H1 (cell line): ENCODE data around the gene PI16. TPM values are rescaled to one million over a fixed set of nuclear protein-coding genes. Genes with fewer than 3 reads are reported as not detected.

ENCODE experiments used
- CTCF ChIA-PET: fragments of 300-600 bp; sonication (Branson Sonifier 250); formaldehyde crosslinking; loops from one replicate; lab custom pipeline; 2021; ENCODE audit not compliant: partially characterized antibody; lab: Charles Lee
- POLR2A ChIA-PET: fragments of 300-600 bp; sonication (Branson Sonifier 250); formaldehyde crosslinking; loops from one replicate; lab custom pipeline; 2021; ENCODE audit warnings: inconsistent platforms; ENCODE audit not compliant: partially characterized antibody; lab: Charles Lee
- DNase-seq, 2 experiments: peaks; one replicate each; pipeline versions ENCODE4 v3.0.0 to v3.0.0-alpha.2; 2010 to 2022; ENCODE audit warnings: low spot score in 2 of 2, low read depth in 1 of 2, mixed read lengths in 1 of 2
- FAIRE-seq: peaks from 2 replicates; lab custom pipeline; 2011; peaks lifted over from hg19 to GRCh38; lab: Jason Lieb, UNC
- H2AFZ ChIP-seq: 2 replicates; pipeline ENCODE4 v1.8.1; 2012; ENCODE audit warnings: low read length, inconsistent platforms
- H2AK5ac ChIP-seq: 2 replicates; pipeline ENCODE4 v1.6.1; 2013; ENCODE audit warnings: low read depth, low read length
- H2BK120ac ChIP-seq: replicated peaks from 2 replicates; pipeline ENCODE3; 2013; ENCODE audit warnings: low read depth, low read length, inconsistent platforms
- H2BK12ac ChIP-seq: 2 replicates; pipeline ENCODE4 v1.6.1; 2013; ENCODE audit warnings: low read depth, low read length
- H2BK15ac ChIP-seq: 2 replicates; pipeline ENCODE4 v1.6.1; 2013; ENCODE audit warnings: low read length
- H2BK20ac ChIP-seq: 2 replicates; pipeline ENCODE4 v1.6.1; 2013; ENCODE audit warnings: low read length
- H2BK5ac ChIP-seq: 2 replicates; pipeline ENCODE4 v1.6.1; 2013; ENCODE audit warnings: low read depth, low read length
- H3K14ac ChIP-seq: 2 replicates; pipeline ENCODE4 v1.6.1; 2013; ENCODE audit warnings: inconsistent platforms; ENCODE audit not compliant: insufficient read length
- H3K18ac ChIP-seq: 2 replicates; pipeline ENCODE4 v1.6.1; 2013; ENCODE audit warnings: low read length; ENCODE audit errors: extremely low read depth
- H3K23ac ChIP-seq: 2 replicates; pipeline ENCODE4 v1.6.1; 2013; ENCODE audit warnings: inconsistent platforms; ENCODE audit not compliant: insufficient read length
- H3K23me2 ChIP-seq: 2 replicates; pipeline ENCODE4 v1.6.1; 2013; ENCODE audit warnings: low read depth, low read length
- H3K27ac ChIP-seq: 2 replicates; pipeline ENCODE4 v1.6.1; 2011; ENCODE audit warnings: low read depth, low read length, inconsistent platforms
- H3K27me3 ChIP-seq, 4 experiments: replicated peaks in 1 of 4; 1 replicate in 1 of 4; 2 replicates in 3 of 4; pipeline versions ENCODE4 v1.6.1 to v1.8.1; 2011 to 2013; ENCODE audit warnings: low read length in 3 of 4, mild to moderate bottlenecking in 3 of 4, inconsistent platforms in 2 of 4, mixed read lengths in 2 of 4, moderate library complexity in 1 of 4; ENCODE audit not compliant: control insufficient read depth in 3 of 4, insufficient read depth in 3 of 4; ENCODE audit errors: extremely low read depth in 1 of 4
- H3K36me3 ChIP-seq, 4 experiments: 2 replicates each; pipeline versions ENCODE4 v1.6.1 to v1.8.1; 2011 to 2013; ENCODE audit warnings: mild to moderate bottlenecking in 4 of 4, low read length in 3 of 4, moderate library complexity in 2 of 4, control low read depth in 1 of 4, inconsistent platforms in 1 of 4; ENCODE audit not compliant: insufficient read depth in 4 of 4, control insufficient read depth in 2 of 4
- H3K4ac ChIP-seq: replicated peaks from 2 replicates; pipeline ENCODE3; 2013; ENCODE audit warnings: low read length, low read depth, mixed read lengths, inconsistent platforms; ENCODE audit not compliant: insufficient read length
- H3K4me1 ChIP-seq, 4 experiments: replicated peaks in 1 of 4; 1 replicate in 1 of 4; 2 replicates in 3 of 4; pipeline versions ENCODE4 v1.6.1 to v1.8.1; 2011 to 2013; ENCODE audit warnings: low read length in 3 of 4, inconsistent platforms in 2 of 4, mixed read lengths in 1 of 4; ENCODE audit not compliant: insufficient read depth in 4 of 4, control insufficient read depth in 3 of 4
- H3K4me2 ChIP-seq, 2 experiments: 2 replicates each; pipeline versions ENCODE4 v1.6.1 to v1.8.1; 2011 to 2013; ENCODE audit warnings: low read depth in 2 of 2, low read length in 2 of 2, control low read depth in 1 of 2, inconsistent platforms in 1 of 2, mild to moderate bottlenecking in 1 of 2; ENCODE audit not compliant: insufficient read depth in 1 of 2
- H3K4me3 ChIP-seq, 4 experiments: fragments of 200-600, 300-600 bp in 1 of 4; sonication (generic), shearing (Covaris generic), sonication (Bioruptor Twin) in 1 of 4; 2 replicates each; pipeline versions ENCODE4 v1.5.1 to v1.8.1; 2011 to 2016; ENCODE audit warnings: low read length in 4 of 4, low read depth in 3 of 4, control low read depth in 2 of 4, inconsistent platforms in 2 of 4, mild to moderate bottlenecking in 2 of 4, mixed read lengths in 1 of 4, moderate library complexity in 1 of 4; ENCODE audit not compliant: insufficient read depth in 2 of 4; ENCODE audit errors: extremely low read depth in 1 of 4
- H3K56ac ChIP-seq: replicated peaks from 2 replicates; pipeline ENCODE3; 2013; ENCODE audit warnings: low read depth, mild to moderate bottlenecking, mixed read lengths, low read length, inconsistent platforms; ENCODE audit not compliant: insufficient read length
- H3K79me1 ChIP-seq: 2 replicates; pipeline ENCODE4 v1.6.1; 2013; ENCODE audit warnings: low read depth, low read length, control low read depth
- H3K79me2 ChIP-seq, 2 experiments: 2 replicates each; pipeline versions ENCODE4 v1.6.1 to v1.8.1; 2012 to 2013; ENCODE audit warnings: low read length in 2 of 2, mild to moderate bottlenecking in 2 of 2, inconsistent platforms in 1 of 2; ENCODE audit not compliant: insufficient read depth in 2 of 2, control insufficient read depth in 1 of 2
- H3K9ac ChIP-seq, 4 experiments: replicated peaks in 1 of 4; 1 replicate in 1 of 4; 2 replicates in 3 of 4; pipeline versions ENCODE4 v1.6.1 to v1.8.1; 2011 to 2013; ENCODE audit warnings: low read depth in 3 of 4, low read length in 3 of 4, control low read depth in 2 of 4, mild to moderate bottlenecking in 2 of 4, moderate library complexity in 2 of 4, inconsistent platforms in 1 of 4; ENCODE audit errors: extremely low read depth in 1 of 4
- H3K9me3 ChIP-seq, 2 experiments: 2 replicates each; pipeline versions ENCODE4 v1.6.1 to v1.8.1; 2012 to 2013; ENCODE audit warnings: mild to moderate bottlenecking in 2 of 2, moderate library complexity in 2 of 2, control low read depth in 1 of 2, inconsistent platforms in 1 of 2, low read depth in 1 of 2, low read length in 1 of 2, mixed read lengths in 1 of 2; ENCODE audit not compliant: insufficient read depth in 2 of 2
- H4K20me1 ChIP-seq, 2 experiments: replicated peaks in 1 of 2; 2 replicates each; pipeline versions ENCODE3 to v1.8.1; 2011 to 2013; ENCODE audit warnings: inconsistent platforms in 2 of 2, low read length in 2 of 2, mild to moderate bottlenecking in 1 of 2; ENCODE audit not compliant: insufficient read depth in 2 of 2, control insufficient read depth in 1 of 2
- H4K5ac ChIP-seq: 2 replicates; pipeline ENCODE4 v1.6.1; 2013; ENCODE audit warnings: low read length, low read depth, mixed read lengths, inconsistent platforms; ENCODE audit not compliant: insufficient read length
- H4K8ac ChIP-seq: 2 replicates; pipeline ENCODE4 v1.8.0; 2013; ENCODE audit warnings: mild to moderate bottlenecking, moderate library complexity, low read length, inconsistent platforms; ENCODE audit not compliant: insufficient read depth; ENCODE audit errors: extremely low read depth
- H4K91ac ChIP-seq: replicated peaks from 2 replicates; pipeline ENCODE3; 2013; ENCODE audit warnings: low read length, mixed read lengths, inconsistent platforms; ENCODE audit not compliant: insufficient read length
- POU5F1 ChIP-seq: IDR thresholded peaks from 2 replicates; pipeline ENCODE4 v1.6.1; 2011; ENCODE audit warnings: low read depth, mild to moderate bottlenecking, low read length, moderate library complexity
- SAP30 ChIP-seq: fragments of 300-600 bp; sonication (generic); IDR thresholded peaks from 2 replicates; pipeline ENCODE4 v1.7.1; 2012; ENCODE audit warnings: low read length, moderate library complexity, mild to moderate bottlenecking, inconsistent platforms; ENCODE audit not compliant: insufficient read depth, insufficient replicate concordance
- WGBS, 2 experiments: shearing (Covaris generic) in 1 of 2; methylation state at CpG; one replicate each; pipeline versions ENCODE4 v1.1.6 to v1.1.7; 2013 to 2015; ENCODE audit warnings: low lambda C conversion rate in 2 of 2, mixed read lengths in 2 of 2, inconsistent platforms in 1 of 2, low coverage in 1 of 2, missing lambda C conversion rate in 1 of 2; ENCODE audit not compliant: insufficient replicate concordance in 2 of 2, insufficient coverage in 1 of 2, insufficient read length in 1 of 2; ENCODE audit errors: extremely low coverage in 1 of 2, missing lambda C conversion rate in 1 of 2; 5-methylcytosine and 5-hydroxymethylcytosine counted together
- polyA plus RNA-seq, 7 experiments: library from polyadenylated mRNA; depleted of rRNA in 3 of 7; stranded (reverse) in 5 of 7; unstranded in 2 of 7; fragments of >200 nt in 5 of 7; fragments of 200-250 nt in 2 of 7; gene quantifications; 1 replicate in 5 of 7; 2 replicates in 1 of 7; 4 replicates in 1 of 7; pipeline versions ENCODE4 v1.2.1 to v1.2.3, GENCODE V29; 2011 to 2013; ENCODE audit warnings: missing spikeins in 2 of 7, mixed read lengths in 2 of 7
- total RNA-seq: library from RNA; stranded (reverse); fragmentation: NEBNext Ultra II Directional; extraction: Animal tissue kit (Norgen Biotek cat#: 25700); gene quantifications from 2 replicates; pipeline ENCODE4 v1.2.1, GENCODE V29; 2021

PI16 gene
- total and polyA plus RNA-seq, 2 of the 8 experiments (the other 6 are each of a cell fraction or from before 2014, with no cell fraction given), result 0.05 TPM; not detected in 1

GRCh38 chr6:36971921-36972673 is 17.6 kb downstream of the PI16 start:
- Histone ChIP-seq H3K4me1 (no peaks in the 10 kb centered on the region), H3K23me2 (no peaks in the 10 kb centered on the region), H4K20me1 (peaks cover 8% of the 10 kb centered on the region in 2 experiments), H3K14ac (no peak overlapping the region), H3K36me3 (peaks cover 53 to 93% (median 87%) of the 10 kb centered on the region in 4 experiments), H3K23ac (no peak overlapping the region), H2BK12ac (no peak overlapping the region), H3K9ac (no peak overlapping the region), H4K5ac (no peak overlapping the region), H3K18ac (no peak overlapping the region), H3K79me2 (no peaks in the 10 kb centered on the region), H2BK15ac (no peak overlapping the region), H3K4me3 (no peak overlapping the region), H2AFZ (no peak overlapping the region), H2BK5ac (0 out of 2 replicates have a peak overlapping the region, but pooled peaks have one; percentile 72), H2AK5ac (no peak overlapping the region), H4K91ac (no peak overlapping the region), H3K4ac (no peak overlapping the region), H3K4me2 (no peak overlapping the region), H3K27ac (no peak overlapping the region), H3K27me3 (no peaks in the 10 kb centered on the region), H3K56ac (no peak overlapping the region), H2BK20ac (no peak overlapping the region), H4K8ac (no peak overlapping the region), H2BK120ac (no peak overlapping the region), H3K9me3 (no peaks in the 10 kb centered on the region), H3K79me1 (peaks cover 2% of the 10 kb centered on the region; the same call in 1 of the 2 replicates)
- POLR2A ChIA-PET, result interaction anchor here (1.3 to 1.7 kb wide), 2 partner anchors 18 to 39 kb away, joined by 3 to 4 read pairs; no protein-coding TSS in a partner anchor
- TF ChIP-seq SAP30, result no peak
- no peak for TF ChIP-seq POU5F1
- WGBS, 2 experiments, result 87% methylated on average over 14 of the region's 14 CpGs; no CpG with 5 or more reads in 1 of the 2 experiments
- CTCF ChIA-PET, result interaction anchor here (0.6 to 3.1 kb wide), 4 partner anchors 9 to 237 kb away, joined by 3 to 12 read pairs (median 4); no protein-coding TSS in a partner anchor
- DNase-seq, result no peak
- no peak for FAIRE-seq
